GM13977 (cell line): ENCODE measurements around the gene CISTR.

Source experiments
- DNase-seq: peaks from one replicate; pipeline ENCODE4 v3.0.0; 2012; ENCODE audit warnings: low spot score
- CTCF ChIP-seq: IDR thresholded peaks from 2 replicates; pipeline ENCODE4 v1.5.1; 2012; ENCODE audit warnings: mild to moderate bottlenecking, control low read depth; ENCODE audit not compliant: insufficient read depth; ENCODE audit errors: extremely low read depth, missing control alignments
- in situ Hi-C: fragments of 300-500 bp; cut with MboI; formaldehyde crosslinking; loops from one replicate; pipeline ENCODE4 v1.12.0; 2022; ENCODE audit warnings: low sequenced_read_pairs, low pct_unique_long_range_greater_than_20kb, mixed read lengths, inconsistent platforms; ENCODE audit not compliant: unreplicated experiment

CISTR gene

GRCh38 chr12:53758081-53758729 is 6.4 kb upstream of the CISTR start:
- TF ChIP-seq CTCF: no peak
- in situ Hi-C loops: no loop called here
- DNase-seq: no peak

- peak; percentile 95 for TF ChIP-seq CTCF
- peak; percentile 89 for DNase-seq
- in situ Hi-C loops: no loop called here
Observed at GRCh38 chr12:53757101-53757770, 5.5 kb upstream of the CISTR start.

- TF ChIP-seq CTCF: no peak
- DNase-seq: no peak
- in situ Hi-C loops: no loop called here
Observed at GRCh38 chr12:53756300-53757100, 4.7 kb upstream of the CISTR start.

- DNase-seq: no peak
- in situ Hi-C loops: no loop called here
- TF ChIP-seq CTCF: no peak
Observed at GRCh38 chr12:53755893-53756292, 4.1 kb upstream of the CISTR start.

GRCh38 chr12:53755451-53755891 is 3.7 kb upstream of the CISTR start:
- no peak for DNase-seq
- in situ Hi-C loops: no loop called here
- peak; percentile 44 for TF ChIP-seq CTCF

GRCh38 chr12:53754633-53755264 is 3.0 kb upstream of the CISTR start:
- in situ Hi-C loops: no loop called here
- DNase-seq: no peak

More at GRCh38 chr12:53754633-53755264, 3.0 kb upstream of the CISTR start:
- TF ChIP-seq CTCF: no peak
